WTC11 (cell line): ENCODE results near the gene ASTN2. TPM values are rescaled to one million over a fixed set of nuclear protein-coding genes. Genes with fewer than 3 reads are reported as not detected.

Experiments used
- ATAC-seq: fragments of 200-7000 bp; cut with Tn5 transposase; 2 replicates; pipeline ENCODE4 v1.10.0; 2021; ENCODE audit warnings: mild to moderate bottlenecking, moderate library complexity
- CTCF ChIA-PET: fragments of 300-600 bp; sonication (Branson Sonifier 250); formaldehyde crosslinking; loops from one replicate; lab custom pipeline; 2021; ENCODE audit warnings: antibody characterized with exemption; lab: Charles Lee
- POLR2A ChIA-PET: fragments of 350-600 bp; sonication (Branson Sonifier 250); formaldehyde crosslinking; loops from one replicate; lab custom pipeline; 2021; ENCODE audit warnings: antibody characterized with exemption; lab: Charles Lee
- DNase-seq: peaks from one replicate; pipeline ENCODE4 v3.0.0; 2021; ENCODE audit warnings: low spot score
- H3K27ac Mint-ChIP-seq: 2 replicates; pipeline ENCODE4 v1.8.0; 2021; ENCODE audit warnings: mixed read lengths
- H3K27me3 Mint-ChIP-seq: 2 replicates; pipeline ENCODE4 v1.8.0; 2021; ENCODE audit warnings: low read depth, mild to moderate bottlenecking, moderate library complexity, mixed read lengths
- H3K36me3 Mint-ChIP-seq: 2 replicates; pipeline ENCODE4 v1.8.0; 2021; ENCODE audit warnings: mixed read lengths
- H3K4me1 Mint-ChIP-seq: 2 replicates; pipeline ENCODE4 v1.8.0; 2022; ENCODE audit warnings: mixed read lengths
- H3K4me3 Mint-ChIP-seq: 2 replicates; pipeline ENCODE4 v1.8.0; 2021; ENCODE audit warnings: mild to moderate bottlenecking, moderate library complexity, mixed read lengths
- H3K9me3 Mint-ChIP-seq: 2 replicates; pipeline ENCODE4 v1.8.0; 2021; ENCODE audit warnings: mixed read lengths
- ATF1 ChIP-seq: sonication (generic); formaldehyde crosslinking; IDR thresholded peaks from 2 replicates; pipeline ENCODE4 v1.8.1; 2023; ENCODE audit warnings: mild to moderate bottlenecking, moderate library complexity, missing genetic modification reagents
- FOXK1 ChIP-seq: sonication (generic); formaldehyde crosslinking; IDR thresholded peaks from 2 replicates; pipeline ENCODE4 v1.8.0; 2022; ENCODE audit warnings: mild to moderate bottlenecking, moderate library complexity, missing genetic modification reagents
- GRHL2 ChIP-seq: fragments of 250-450 bp; sonication (Bioruptor Pico); IDR thresholded peaks from 2 replicates; pipeline ENCODE4 v1.8.0; 2022; ENCODE audit warnings: mild to moderate bottlenecking, moderate library complexity; ENCODE audit not compliant: insufficient replicate concordance, severe bottlenecking
- GTF2I ChIP-seq: fragments of 250-450 bp; sonication (Bioruptor Pico); conservative IDR thresholded peaks from 2 replicates; pipeline ENCODE4 v1.4.0; 2021; ENCODE audit warnings: mild to moderate bottlenecking
- NFYB ChIP-seq: sonication (generic); formaldehyde crosslinking; conservative IDR thresholded peaks from 2 replicates; pipeline ENCODE4 v1.8.0; 2022; ENCODE audit warnings: low read depth, missing genetic modification reagents
- PRDM15 ChIP-seq: sonication (generic); formaldehyde crosslinking; IDR thresholded peaks from 2 replicates; pipeline ENCODE4 v1.8.0; 2022; ENCODE audit warnings: missing genetic modification reagents
- SP1 ChIP-seq: sonication (generic); formaldehyde crosslinking; conservative IDR thresholded peaks from 2 replicates; pipeline ENCODE4 v1.8.1; 2022; ENCODE audit warnings: missing genetic modification reagents
- TCF7 ChIP-seq: sonication (generic); formaldehyde crosslinking; IDR thresholded peaks from 2 replicates; pipeline ENCODE4 v1.8.0; 2022; ENCODE audit warnings: mild to moderate bottlenecking, low read depth, missing genetic modification reagents, moderate library complexity
- ZNF121 ChIP-seq: sonication (generic); formaldehyde crosslinking; IDR thresholded peaks from 2 replicates; pipeline ENCODE4 v1.8.0; 2023; ENCODE audit warnings: missing genetic modification reagents
- total RNA-seq: library from RNA; stranded (reverse); gene quantifications from 3 replicates; pipeline ENCODE4 v1.2.3, GENCODE V29; 2021
- TF ChIP-seq, protein P1 (sequence below): fragments of 200-600 bp; IDR thresholded peaks from 2 replicates; pipeline ENCODE4 v1.8.0; 2022; ENCODE audit warnings: antibody characterized with exemption
- TF ChIP-seq, protein P2 (sequence below): sonication (generic); formaldehyde crosslinking; IDR thresholded peaks from 2 replicates; pipeline ENCODE4 v1.8.1; 2022; ENCODE audit warnings: low read depth, mild to moderate bottlenecking, moderate library complexity, missing genetic modification reagents, borderline replicate concordance
- TF ChIP-seq, protein P3 (sequence below): sonication (generic); formaldehyde crosslinking; IDR thresholded peaks from 2 replicates; pipeline ENCODE4 v1.8.0; 2023; ENCODE audit warnings: missing genetic modification reagents, mild to moderate bottlenecking, borderline replicate concordance

The ASTN2 gene
- total RNA-seq, 1 experiment from 2014 or later: 16.2 TPM

- Mint-ChIP-seq H3K4me1 (no peaks in the 10 kb centered on the region), H3K27ac (no peak overlapping the region), H3K4me3 (no peak overlapping the region), H3K9me3 (no peaks in the 10 kb centered on the region), H3K27me3 (no peaks in the 10 kb centered on the region), H3K36me3 (no peaks in the 10 kb centered on the region)
- TF ChIP-seq TCF7 (CRISPR knock-in tag): no peak
- no peak for TF ChIP-seq ATF1 (CRISPR knock-in tag)
- no peak for TF ChIP-seq GTF2I
- TF ChIP-seq SP1: no peak
- no peak for TF ChIP-seq ZNF121 (CRISPR knock-in tag)
- ChIA-PET CTCF (no interaction called here), POLR2A (no interaction called here)
- no peak for DNase-seq
- no peak for ATAC-seq
Measured at GRCh38 chr9:117151716-117152115, 263.1 kb downstream of the ASTN2 start.

GRCh38 chr9:117149996-117150395, 264.9 kb downstream of the ASTN2 start:
- Mint-ChIP-seq H3K4me3 (no peak overlapping the region), H3K9me3 (no peaks in the 10 kb centered on the region), H3K27ac (no peak overlapping the region), H3K27me3 (no peaks in the 10 kb centered on the region), H3K4me1 (no peaks in the 10 kb centered on the region), H3K36me3 (no peaks in the 10 kb centered on the region)
- ATAC-seq: no peak
- no peak for DNase-seq
- TF ChIP-seq, protein P1, sequence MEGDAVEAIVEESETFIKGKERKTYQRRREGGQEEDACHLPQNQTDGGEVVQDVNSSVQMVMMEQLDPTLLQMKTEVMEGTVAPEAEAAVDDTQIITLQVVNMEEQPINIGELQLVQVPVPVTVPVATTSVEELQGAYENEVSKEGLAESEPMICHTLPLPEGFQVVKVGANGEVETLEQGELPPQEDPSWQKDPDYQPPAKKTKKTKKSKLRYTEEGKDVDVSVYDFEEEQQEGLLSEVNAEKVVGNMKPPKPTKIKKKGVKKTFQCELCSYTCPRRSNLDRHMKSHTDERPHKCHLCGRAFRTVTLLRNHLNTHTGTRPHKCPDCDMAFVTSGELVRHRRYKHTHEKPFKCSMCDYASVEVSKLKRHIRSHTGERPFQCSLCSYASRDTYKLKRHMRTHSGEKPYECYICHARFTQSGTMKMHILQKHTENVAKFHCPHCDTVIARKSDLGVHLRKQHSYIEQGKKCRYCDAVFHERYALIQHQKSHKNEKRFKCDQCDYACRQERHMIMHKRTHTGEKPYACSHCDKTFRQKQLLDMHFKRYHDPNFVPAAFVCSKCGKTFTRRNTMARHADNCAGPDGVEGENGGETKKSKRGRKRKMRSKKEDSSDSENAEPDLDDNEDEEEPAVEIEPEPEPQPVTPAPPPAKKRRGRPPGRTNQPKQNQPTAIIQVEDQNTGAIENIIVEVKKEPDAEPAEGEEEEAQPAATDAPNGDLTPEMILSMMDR: no peak
- TF ChIP-seq GRHL2: no peak
- TF ChIP-seq NFYB: no peak
- no peak for TF ChIP-seq TCF7 (CRISPR knock-in tag)
- TF ChIP-seq FOXK1 (CRISPR knock-in tag): no peak
- TF ChIP-seq, protein P2, sequence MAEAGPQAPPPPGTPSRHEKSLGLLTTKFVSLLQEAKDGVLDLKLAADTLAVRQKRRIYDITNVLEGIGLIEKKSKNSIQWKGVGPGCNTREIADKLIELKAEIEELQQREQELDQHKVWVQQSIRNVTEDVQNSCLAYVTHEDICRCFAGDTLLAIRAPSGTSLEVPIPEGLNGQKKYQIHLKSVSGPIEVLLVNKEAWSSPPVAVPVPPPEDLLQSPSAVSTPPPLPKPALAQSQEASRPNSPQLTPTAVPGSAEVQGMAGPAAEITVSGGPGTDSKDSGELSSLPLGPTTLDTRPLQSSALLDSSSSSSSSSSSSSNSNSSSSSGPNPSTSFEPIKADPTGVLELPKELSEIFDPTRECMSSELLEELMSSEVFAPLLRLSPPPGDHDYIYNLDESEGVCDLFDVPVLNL (CRISPR knock-in tag): no peak
- no peak for TF ChIP-seq PRDM15 (CRISPR knock-in tag)
- TF ChIP-seq, protein P3, sequence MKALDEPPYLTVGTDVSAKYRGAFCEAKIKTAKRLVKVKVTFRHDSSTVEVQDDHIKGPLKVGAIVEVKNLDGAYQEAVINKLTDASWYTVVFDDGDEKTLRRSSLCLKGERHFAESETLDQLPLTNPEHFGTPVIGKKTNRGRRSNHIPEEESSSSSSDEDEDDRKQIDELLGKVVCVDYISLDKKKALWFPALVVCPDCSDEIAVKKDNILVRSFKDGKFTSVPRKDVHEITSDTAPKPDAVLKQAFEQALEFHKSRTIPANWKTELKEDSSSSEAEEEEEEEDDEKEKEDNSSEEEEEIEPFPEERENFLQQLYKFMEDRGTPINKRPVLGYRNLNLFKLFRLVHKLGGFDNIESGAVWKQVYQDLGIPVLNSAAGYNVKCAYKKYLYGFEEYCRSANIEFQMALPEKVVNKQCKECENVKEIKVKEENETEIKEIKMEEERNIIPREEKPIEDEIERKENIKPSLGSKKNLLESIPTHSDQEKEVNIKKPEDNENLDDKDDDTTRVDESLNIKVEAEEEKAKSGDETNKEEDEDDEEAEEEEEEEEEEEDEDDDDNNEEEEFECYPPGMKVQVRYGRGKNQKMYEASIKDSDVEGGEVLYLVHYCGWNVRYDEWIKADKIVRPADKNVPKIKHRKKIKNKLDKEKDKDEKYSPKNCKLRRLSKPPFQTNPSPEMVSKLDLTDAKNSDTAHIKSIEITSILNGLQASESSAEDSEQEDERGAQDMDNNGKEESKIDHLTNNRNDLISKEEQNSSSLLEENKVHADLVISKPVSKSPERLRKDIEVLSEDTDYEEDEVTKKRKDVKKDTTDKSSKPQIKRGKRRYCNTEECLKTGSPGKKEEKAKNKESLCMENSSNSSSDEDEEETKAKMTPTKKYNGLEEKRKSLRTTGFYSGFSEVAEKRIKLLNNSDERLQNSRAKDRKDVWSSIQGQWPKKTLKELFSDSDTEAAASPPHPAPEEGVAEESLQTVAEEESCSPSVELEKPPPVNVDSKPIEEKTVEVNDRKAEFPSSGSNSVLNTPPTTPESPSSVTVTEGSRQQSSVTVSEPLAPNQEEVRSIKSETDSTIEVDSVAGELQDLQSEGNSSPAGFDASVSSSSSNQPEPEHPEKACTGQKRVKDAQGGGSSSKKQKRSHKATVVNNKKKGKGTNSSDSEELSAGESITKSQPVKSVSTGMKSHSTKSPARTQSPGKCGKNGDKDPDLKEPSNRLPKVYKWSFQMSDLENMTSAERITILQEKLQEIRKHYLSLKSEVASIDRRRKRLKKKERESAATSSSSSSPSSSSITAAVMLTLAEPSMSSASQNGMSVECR (CRISPR knock-in tag): no peak
- POLR2A ChIA-PET: no interaction called here
- CTCF ChIA-PET: no interaction called here
